Parathyroid adenoma (tissue), 2 donors: Measurements from ENCODE around the gene CD96.

Experiments used
- H2AFZ ChIP-seq: fragments of 300-600 bp; sonication (generic); one replicate; pipeline ENCODE4 v1.7.0; 2017; ENCODE audit warnings: antibody characterized with exemption, mild to moderate bottlenecking
- H3K27ac ChIP-seq: fragments of 300-600 bp; sonication (generic); one replicate; pipeline ENCODE4 v1.7.0; 2017
- H3K27me3 ChIP-seq: fragments of 300-600 bp; sonication (generic); one replicate; pipeline ENCODE4 v1.7.0; 2017; ENCODE audit warnings: low read length; ENCODE audit not compliant: control insufficient read depth, insufficient read depth
- H3K36me3 ChIP-seq: fragments of 300-600 bp; sonication (generic); one replicate; pipeline ENCODE4 v1.7.0; 2017; ENCODE audit warnings: low read length; ENCODE audit not compliant: control insufficient read depth, insufficient read depth
- H3K4me1 ChIP-seq: fragments of 300-600 bp; sonication (generic); one replicate; pipeline ENCODE4 v1.7.0; 2017; ENCODE audit warnings: control low read depth
- H3K4me2 ChIP-seq: fragments of 300-600 bp; sonication (generic); one replicate; pipeline ENCODE4 v1.7.0; 2017; ENCODE audit warnings: low read length
- H3K4me3 ChIP-seq: fragments of 300-600 bp; sonication (generic); one replicate; pipeline ENCODE4 v1.7.0; 2017; ENCODE audit warnings: low read depth, low read length
- H3K79me2 ChIP-seq: fragments of 300-600 bp; sonication (generic); one replicate; pipeline ENCODE4 v1.7.0; 2017; ENCODE audit warnings: control low read depth
- H3K9ac ChIP-seq: fragments of 300-600 bp; sonication (generic); one replicate; pipeline ENCODE4 v1.7.0; 2017; ENCODE audit warnings: mild to moderate bottlenecking
- H3K9me3 ChIP-seq: fragments of 300-600 bp; sonication (generic); one replicate; pipeline ENCODE4 v1.7.0; 2017; ENCODE audit warnings: low read length; ENCODE audit not compliant: control insufficient read depth
- CTCF ChIP-seq: fragments of 300-600 bp; sonication (generic); IDR thresholded peaks from one replicate; pipeline ENCODE4 v1.7.0; 2017; ENCODE audit warnings: antibody characterized with exemption, mild to moderate bottlenecking
- donor health status: primary hyperparathyroidism.

Gene CD96

GRCh38 chr3:111617406-111617805 lies 75.4 kb downstream of the CD96 start:
- H3K4me1 ChIP-seq, result no peaks in the 10 kb centered on the region
- no peak overlapping the region for H3K4me3 ChIP-seq
- no peaks in the 10 kb centered on the region for H3K27me3 ChIP-seq
- no peak overlapping the region for H3K9ac ChIP-seq
- no peaks in the 10 kb centered on the region for H3K9me3 ChIP-seq
- TF ChIP-seq CTCF, result no peak
- H3K36me3 ChIP-seq, result no peaks in the 10 kb centered on the region
- no peak overlapping the region for H3K4me2 ChIP-seq
- H3K27ac ChIP-seq, result no peak overlapping the region
- H3K79me2 ChIP-seq, result no peaks in the 10 kb centered on the region
- H2AFZ ChIP-seq, result no peak overlapping the region

- no peak overlapping the region for H3K4me3 ChIP-seq
- H2AFZ ChIP-seq, result no peak overlapping the region
- H3K27me3 ChIP-seq, result no peaks in the 10 kb centered on the region
- H3K9me3 ChIP-seq, result no peaks in the 10 kb centered on the region
- H3K4me2 ChIP-seq, result no peak overlapping the region
- TF ChIP-seq CTCF, result no peak
- no peak overlapping the region for H3K27ac ChIP-seq
- H3K79me2 ChIP-seq, result no peaks in the 10 kb centered on the region
- no peaks in the 10 kb centered on the region for H3K36me3 ChIP-seq
- no peaks in the 10 kb centered on the region for H3K4me1 ChIP-seq
- no peak overlapping the region for H3K9ac ChIP-seq
Measured at GRCh38 chr3:111617912-111618601, 76.1 kb downstream of the CD96 start.

GRCh38 chr3:111618945-111619344 lies 76.9 kb downstream of the CD96 start:
- no peak overlapping the region for H2AFZ ChIP-seq
- no peaks in the 10 kb centered on the region for H3K79me2 ChIP-seq
- no peaks in the 10 kb centered on the region for H3K9me3 ChIP-seq
- no peaks in the 10 kb centered on the region for H3K27me3 ChIP-seq
- H3K4me1 ChIP-seq, result no peaks in the 10 kb centered on the region
- no peaks in the 10 kb centered on the region for H3K36me3 ChIP-seq
- no peak overlapping the region for H3K27ac ChIP-seq
- no peak overlapping the region for H3K4me2 ChIP-seq
- no peak for TF ChIP-seq CTCF
- H3K4me3 ChIP-seq, result no peak overlapping the region
- no peak overlapping the region for H3K9ac ChIP-seq

GRCh38 chr3:111619833-111620232 lies 77.8 kb downstream of the CD96 start:
- no peak overlapping the region for H3K4me3 ChIP-seq
- no peak overlapping the region for H3K27ac ChIP-seq
- TF ChIP-seq CTCF, result no peak
- no peak overlapping the region for H3K9ac ChIP-seq
- no peaks in the 10 kb centered on the region for H3K79me2 ChIP-seq
- no peaks in the 10 kb centered on the region for H3K4me1 ChIP-seq
- no peak overlapping the region for H3K4me2 ChIP-seq
- no peaks in the 10 kb centered on the region for H3K36me3 ChIP-seq
- H3K9me3 ChIP-seq, result no peaks in the 10 kb centered on the region
- H2AFZ ChIP-seq, result no peak overlapping the region
- no peaks in the 10 kb centered on the region for H3K27me3 ChIP-seq

- TF ChIP-seq CTCF, result no peak
- H2AFZ ChIP-seq, result no peak overlapping the region
Measured at GRCh38 chr3:111621535-111621934, 79.5 kb downstream of the CD96 start.

More at GRCh38 chr3:111621535-111621934, 79.5 kb downstream of the CD96 start:
- H3K27ac ChIP-seq, result no peak overlapping the region
- no peak overlapping the region for H3K9ac ChIP-seq
- H3K4me3 ChIP-seq, result no peak overlapping the region
- H3K4me2 ChIP-seq, result no peak overlapping the region
- H3K36me3 ChIP-seq, result no peaks in the 10 kb centered on the region
- no peaks in the 10 kb centered on the region for H3K27me3 ChIP-seq
- H3K4me1 ChIP-seq, result no peaks in the 10 kb centered on the region
- H3K9me3 ChIP-seq, result no peaks in the 10 kb centered on the region
- no peaks in the 10 kb centered on the region for H3K79me2 ChIP-seq
